H9 (cell line): ENCODE measurements around the gene KBTBD8. TPM values are rescaled to one million over a fixed set of nuclear protein-coding genes. Genes with fewer than 3 reads are reported as not detected.

Experiments used
- DNase-seq: peaks from one replicate; pipeline ENCODE4 v3.0.0-alpha.2; 2017
- H2AFZ ChIP-seq: one replicate; pipeline ENCODE4 v1.6.1; 2013; ENCODE audit warnings: mild to moderate bottlenecking, low read length, control low read depth, moderate library complexity
- H2AK5ac ChIP-seq: 2 replicates; pipeline ENCODE4 v1.6.1; 2013; ENCODE audit warnings: low read length, control low read depth, mixed read lengths; ENCODE audit not compliant: insufficient read length
- H2BK120ac ChIP-seq: one replicate; pipeline ENCODE4 v1.6.1; 2013; ENCODE audit warnings: low read depth, mild to moderate bottlenecking, low read length, control low read depth, inconsistent platforms; ENCODE audit not compliant: poor library complexity, severe bottlenecking
- H2BK12ac ChIP-seq: 2 replicates; pipeline ENCODE4 v1.6.1; 2013; ENCODE audit warnings: low read length, control low read depth, mixed read lengths, low read depth; ENCODE audit not compliant: insufficient read length
- H2BK15ac ChIP-seq: 2 replicates; pipeline ENCODE4 v1.6.1; 2013; ENCODE audit warnings: low read depth, low read length, control low read depth
- H2BK20ac ChIP-seq: one replicate; pipeline ENCODE4 v1.6.1; 2013; ENCODE audit warnings: low read depth, mild to moderate bottlenecking, low read length, control low read depth, inconsistent platforms; ENCODE audit not compliant: poor library complexity, severe bottlenecking
- H2BK5ac ChIP-seq: 2 replicates; pipeline ENCODE4 v1.6.1; 2013; ENCODE audit warnings: low read length, control low read depth, mixed read lengths; ENCODE audit not compliant: insufficient read length
- H3K14ac ChIP-seq: 2 replicates; pipeline ENCODE4 v1.6.1; 2013; ENCODE audit warnings: low read length, control low read depth; ENCODE audit not compliant: insufficient read depth
- H3K18ac ChIP-seq: 2 replicates; pipeline ENCODE4 v1.6.1; 2013; ENCODE audit warnings: low read depth, mild to moderate bottlenecking, mixed read lengths, low read length, control low read depth; ENCODE audit not compliant: insufficient read length
- H3K23ac ChIP-seq: 2 replicates; pipeline ENCODE4 v1.6.1; 2013; ENCODE audit warnings: low read length, control low read depth, mixed read lengths, low read depth; ENCODE audit not compliant: insufficient read length
- H3K23me2 ChIP-seq: 2 replicates; pipeline ENCODE4 v1.6.1; 2013; ENCODE audit warnings: low read depth, mild to moderate bottlenecking, mixed read lengths, low read length, control low read depth; ENCODE audit not compliant: insufficient read length, poor library complexity, severe bottlenecking
- H3K27ac ChIP-seq: 2 replicates; pipeline ENCODE4 v1.5.1; 2013; ENCODE audit warnings: low read length, control low read depth, mixed read lengths, low read depth; ENCODE audit not compliant: insufficient read length
- H3K27me3 ChIP-seq: 2 replicates; pipeline ENCODE4 v1.6.1; 2013; ENCODE audit warnings: low read length, control low read depth, inconsistent platforms; ENCODE audit not compliant: insufficient read depth
- H3K4ac ChIP-seq: 2 replicates; pipeline ENCODE4 v1.6.1; 2013; ENCODE audit warnings: low read depth, mild to moderate bottlenecking, control low read depth, inconsistent platforms, low read length, moderate library complexity
- H3K4me1 ChIP-seq: 2 replicates; pipeline ENCODE4 v1.6.1; 2013; ENCODE audit warnings: low read length, control low read depth, inconsistent platforms; ENCODE audit not compliant: insufficient read depth
- H3K4me2 ChIP-seq: 2 replicates; pipeline ENCODE4 v1.6.1; 2013; ENCODE audit warnings: low read length, control low read depth, mixed read lengths; ENCODE audit not compliant: insufficient read length, insufficient read depth
- H3K56ac ChIP-seq: 2 replicates; pipeline ENCODE4 v1.6.1; 2013; ENCODE audit warnings: low read depth, mild to moderate bottlenecking, mixed read lengths, low read length, control low read depth; ENCODE audit not compliant: insufficient read length
- H3K79me1 ChIP-seq: 2 replicates; pipeline ENCODE4 v1.6.1; 2013; ENCODE audit warnings: low read depth, mild to moderate bottlenecking, moderate library complexity, low read length, control low read depth, inconsistent platforms; ENCODE audit not compliant: insufficient read depth, poor library complexity, severe bottlenecking
- H3K79me2 ChIP-seq: 2 replicates; pipeline ENCODE4 v1.6.1; 2013; ENCODE audit warnings: low read length, control low read depth, inconsistent platforms; ENCODE audit not compliant: insufficient read depth
- H3K9ac ChIP-seq: 2 replicates; pipeline ENCODE4 v1.6.1; 2013; ENCODE audit warnings: low read length, control low read depth, mixed read lengths; ENCODE audit not compliant: insufficient read length; ENCODE audit errors: extremely low read depth
- H3K9me3 ChIP-seq: one replicate; pipeline ENCODE4 v1.6.1; 2013; ENCODE audit warnings: low read depth, low read length, inconsistent platforms; ENCODE audit not compliant: control insufficient read depth
- H3T11ph ChIP-seq: one replicate; pipeline ENCODE4 v1.6.1; 2013; ENCODE audit warnings: mild to moderate bottlenecking, low read length, control low read depth, inconsistent platforms
- H4K20me1 ChIP-seq: one replicate; pipeline ENCODE4 v1.6.1; 2013; ENCODE audit not compliant: control insufficient read depth, insufficient read length, insufficient read depth
- H4K5ac ChIP-seq: 2 replicates; pipeline ENCODE4 v1.6.1; 2013; ENCODE audit warnings: low read depth, mild to moderate bottlenecking, mixed read lengths, low read length, control low read depth; ENCODE audit not compliant: insufficient read length
- H4K8ac ChIP-seq: replicated peaks from 2 replicates; pipeline ENCODE4 v1.6.1; 2013; ENCODE audit warnings: low read length, control low read depth, mixed read lengths, low read depth; ENCODE audit not compliant: insufficient read length
- H4K91ac ChIP-seq: 2 replicates; pipeline ENCODE4 v1.6.1; 2013; ENCODE audit warnings: low read depth, mild to moderate bottlenecking, moderate library complexity, mixed read lengths, low read length, control low read depth; ENCODE audit not compliant: insufficient read length
- H3K27ac Mint-ChIP-seq, 3 experiments: 2 replicates in 2 of 3; 3 replicates in 1 of 3; pipeline ENCODE4 v1.8.0; 2020 to 2021; ENCODE audit warnings: mixed read lengths in 3 of 3, mild to moderate bottlenecking in 1 of 3, moderate library complexity in 1 of 3
- H3K27me3 Mint-ChIP-seq: 2 replicates; pipeline ENCODE4 v1.8.0; 2021; ENCODE audit warnings: low read depth, mild to moderate bottlenecking, moderate library complexity, mixed read lengths
- H3K36me3 Mint-ChIP-seq, 3 experiments: 2 replicates in 2 of 3; 3 replicates in 1 of 3; pipeline ENCODE4 v1.8.0; 2020 to 2021; ENCODE audit warnings: low read depth in 3 of 3, mixed read lengths in 3 of 3; ENCODE audit not compliant: insufficient read depth in 1 of 3
- H3K4me1 Mint-ChIP-seq, 2 experiments: 2 replicates each; pipeline ENCODE4 v1.8.0; 2020; ENCODE audit warnings: mixed read lengths in 2 of 2
- H3K4me3 Mint-ChIP-seq, 2 experiments: 2 replicates in 1 of 2; 3 replicates in 1 of 2; pipeline ENCODE4 v1.8.0; 2020 to 2021; ENCODE audit warnings: mild to moderate bottlenecking in 2 of 2, mixed read lengths in 2 of 2, moderate library complexity in 1 of 2
- H3K9me3 Mint-ChIP-seq, 2 experiments: 2 replicates in 1 of 2; 3 replicates in 1 of 2; pipeline ENCODE4 v1.8.0; 2020; ENCODE audit warnings: mild to moderate bottlenecking in 2 of 2, mixed read lengths in 2 of 2, moderate library complexity in 1 of 2
- CTCF ChIP-seq: fragments of 200-600 bp; sonication (generic); conservative IDR thresholded peaks from 3 replicates; pipeline ENCODE4 v1.8.0; 2021; ENCODE audit warnings: antibody characterized with exemption, mild to moderate bottlenecking
- WGBS: extraction: QIAGEN DNeasy Blood & Tissue Kit; methylation state at CpG from one replicate; pipeline ENCODE4 v1.1.7; 2013; ENCODE audit warnings: missing lambda C conversion rate, low lambda C conversion rate, mixed read lengths; ENCODE audit not compliant: insufficient read length; ENCODE audit errors: extremely low coverage; 5-methylcytosine and 5-hydroxymethylcytosine counted together
- total RNA-seq: library from RNA; stranded (reverse); gene quantifications from 2 replicates; pipeline ENCODE4 v1.2.1, GENCODE V29; 2021

Gene KBTBD8
- total RNA-seq, 1 experiment from 2014 or later: 16.7 TPM

GRCh38 chr3:67018789-67019526 lies 20.9 kb downstream of the KBTBD8 start:
- Histone ChIP-seq H2BK5ac (no peak overlapping the region), H4K5ac (no peak overlapping the region), H2BK120ac (no peak overlapping the region), H4K8ac (no peak overlapping the region), H3K4me2 (no peak overlapping the region), H3K27ac (no peak overlapping the region), H3K9ac (no peak overlapping the region), H2BK15ac (no peak overlapping the region), H3K18ac (no peak overlapping the region), H4K91ac (no peak overlapping the region), H3K4ac (no peak overlapping the region), H2AFZ (no peak overlapping the region), H2AK5ac (no peak overlapping the region), H3K14ac (no peak overlapping the region), H3K23me2 (no peaks in the 10 kb centered on the region), H3K27me3 (no peaks in the 10 kb centered on the region), H2BK12ac (no peak overlapping the region), H3K79me1 (no peaks in the 10 kb centered on the region), H3T11ph (no peak overlapping the region), H2BK20ac (no peak overlapping the region), H3K4me1 (peaks cover 4% of the 10 kb centered on the region; the same call in 1 of the 2 replicates), H3K79me2 (no peaks in the 10 kb centered on the region), H3K9me3 (no peaks in the 10 kb centered on the region), H4K20me1 (no peaks in the 10 kb centered on the region), H3K56ac (no peak overlapping the region), H3K23ac (no peak overlapping the region)
- no peak overlapping the region for H3K4me3 Mint-ChIP-seq
- no CpG with 5 or more reads among the region's 13 CpGs for WGBS
- peaks cover 18 to 21% of the 10 kb centered on the region in 2 experiments for H3K4me1 Mint-ChIP-seq
- no peak for TF ChIP-seq CTCF
- DNase-seq: no peak
- H3K27me3 Mint-ChIP-seq: no peaks in the 10 kb centered on the region
- no peaks in the 10 kb centered on the region for H3K9me3 Mint-ChIP-seq
- H3K36me3 Mint-ChIP-seq: no peaks in the 10 kb centered on the region
- no peak overlapping the region for H3K27ac Mint-ChIP-seq
